HG03066 (cell line): Measurements from ENCODE around the gene STBD1.
"Not testable (repeated sequence)": the region's sequence is repeated elsewhere in the genome, so short reads cannot be mapped to it uniquely, and the experiment has no call there.

Experiments
- ATAC-seq: cut with Tn5 transposase; IDR thresholded peaks from one replicate; pipeline ENCODE4 v1.9.1; 2021; ENCODE audit warnings: low read depth; ENCODE audit not compliant: unreplicated experiment

Gene STBD1

GRCh38 chr4:76305971-76306881 is at the start of gene STBD1:
TSS of gene STBD1 (plus strand) at chr4:76306733. CDS start at chr4:76306770, 37 bp downstream.
- no peak for ATAC-seq

DNA sequence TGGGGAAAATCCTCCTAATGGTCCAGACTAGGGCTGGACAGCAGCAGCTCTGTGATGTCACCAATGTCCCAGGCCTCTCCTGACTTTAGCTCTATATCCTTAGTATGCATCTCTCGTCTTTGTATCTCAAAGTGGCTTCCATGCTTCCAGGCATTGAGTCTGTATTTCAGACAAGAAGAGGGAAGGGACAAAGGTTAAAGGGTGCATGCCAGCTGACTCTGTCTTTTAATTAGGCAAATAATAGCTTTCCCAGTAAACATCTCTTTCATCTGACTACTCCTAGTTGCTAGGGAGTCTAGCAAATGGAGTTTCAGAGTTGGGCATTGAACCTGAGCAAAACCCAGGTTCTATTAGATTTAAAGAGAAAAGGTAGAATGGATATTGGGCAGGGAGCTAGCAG is 49.6 kb upstream of the STBD1 start:
- ATAC-seq, result no peak

GRCh38 chr4:76257824-76258223 is 48.7 kb upstream of the STBD1 start:
- no peak for ATAC-seq

- ATAC-seq, result no peak
These were observed 46.0 kb upstream of the STBD1 start for GRCh38 chr4:76260571-76260970.

- ATAC-seq, result no peak
These were observed 40.8 kb upstream of the STBD1 start for GRCh38 chr4:76265631-76266218.

DNA sequence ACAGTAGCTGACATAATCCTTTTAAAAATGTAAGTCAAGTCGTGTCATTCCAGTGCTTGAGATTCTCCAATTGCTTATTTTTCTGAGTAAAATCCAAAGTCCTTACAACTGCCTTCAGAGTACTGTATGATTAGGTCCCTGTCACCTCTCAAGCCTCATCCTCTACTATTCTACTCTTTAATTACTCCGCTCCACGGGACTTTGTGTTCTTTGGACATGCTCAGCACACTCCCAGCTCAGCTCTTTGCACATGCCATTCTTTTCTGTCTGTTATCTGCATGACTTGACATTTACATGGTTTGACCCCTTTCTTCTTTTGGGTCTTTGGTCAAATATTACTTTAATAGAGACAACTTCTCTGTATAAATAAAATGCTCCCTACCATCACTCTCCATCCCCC is 39.9 kb upstream of the STBD1 start:
- ATAC-seq, result no peak

DNA sequence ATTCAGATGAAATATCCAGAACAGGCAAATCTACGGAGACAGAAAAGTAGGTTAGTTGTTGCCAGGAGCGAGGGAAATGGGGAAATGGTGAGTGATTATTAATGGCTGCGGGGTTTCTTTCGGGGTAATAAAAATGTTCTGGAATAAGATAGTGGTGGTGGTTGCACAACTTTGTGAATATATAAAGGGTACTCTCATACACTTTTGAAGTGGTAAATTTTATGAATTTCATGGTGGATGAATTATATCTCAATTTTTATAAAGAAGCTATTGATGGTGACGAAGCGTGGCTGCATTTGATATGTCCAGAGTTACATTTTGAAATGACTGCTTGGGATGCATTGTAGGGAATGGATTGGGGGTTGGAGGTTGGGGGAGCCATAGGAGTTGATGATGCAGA is 38.7 kb upstream of the STBD1 start:
- no peak for ATAC-seq

DNA sequence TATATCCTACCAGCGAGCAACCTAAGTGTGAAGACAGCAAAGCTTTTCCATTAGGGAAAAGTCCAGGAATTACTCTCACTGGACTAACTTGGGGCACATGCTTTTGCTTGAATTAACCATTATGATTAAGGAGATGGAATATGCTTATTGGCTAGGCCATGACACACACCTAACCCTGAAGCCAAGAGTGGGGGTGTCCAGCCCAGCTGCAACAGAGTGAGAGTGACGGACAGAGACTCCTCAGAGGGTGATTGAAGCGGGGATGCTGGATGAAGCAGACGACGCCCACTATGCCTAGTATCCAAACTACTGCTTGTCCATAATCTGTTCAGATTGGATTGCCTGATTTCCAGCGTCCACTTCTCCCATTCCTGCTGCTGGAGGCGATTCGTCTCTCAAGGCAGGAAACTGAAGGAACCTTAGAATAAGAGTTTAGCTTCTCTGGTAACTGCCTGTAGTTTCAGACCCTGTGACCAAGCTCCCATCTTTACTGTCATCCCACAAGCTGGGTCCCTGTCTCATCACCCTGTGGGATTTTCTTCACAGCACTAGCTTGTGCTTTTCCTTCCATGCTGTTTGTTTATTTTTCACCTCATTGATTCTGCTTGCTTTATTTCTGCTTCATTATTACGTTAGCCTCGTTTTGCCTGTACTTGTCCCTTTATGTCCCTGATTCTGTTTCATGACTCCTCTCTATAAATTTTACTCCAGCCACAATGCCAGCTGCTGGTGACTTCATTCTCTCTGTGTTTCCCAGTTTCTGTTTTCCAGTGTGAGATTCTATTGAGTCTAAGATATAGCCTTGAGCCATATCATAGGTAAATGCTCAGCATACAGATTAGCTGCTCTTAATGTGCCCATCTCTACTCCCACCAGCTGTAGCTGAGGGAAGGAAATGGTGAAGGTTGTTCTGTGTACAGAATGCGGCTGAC is 36.0 kb upstream of the STBD1 start:
- no peak for ATAC-seq

DNA sequence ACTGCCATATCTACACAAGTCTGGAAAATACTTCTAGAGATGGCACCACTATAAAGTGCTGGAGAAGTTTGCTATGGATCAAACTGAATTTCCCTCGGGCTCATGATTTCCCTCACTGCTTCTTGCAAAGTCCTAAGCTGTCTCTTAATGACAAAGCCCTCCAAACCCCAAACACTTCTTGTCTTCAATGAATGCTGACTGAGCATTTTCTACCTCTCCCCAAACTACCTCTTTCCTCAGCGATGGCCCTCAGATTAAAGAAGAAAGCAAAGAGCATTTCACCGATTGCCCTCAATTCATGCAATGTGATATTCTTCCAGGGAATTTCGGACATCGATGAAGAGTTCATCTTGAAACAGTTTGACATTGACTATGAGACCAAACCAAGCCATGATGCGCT is 35.3 kb upstream of the STBD1 start:
- no peak for ATAC-seq

GRCh38 chr4:76272073-76272472 is 34.5 kb upstream of the STBD1 start:
- ATAC-seq, result no peak

- ATAC-seq, result no peak
These were observed 34.0 kb upstream of the STBD1 start for GRCh38 chr4:76272582-76272981.

GRCh38 chr4:76272999-76273398 is 33.5 kb upstream of the STBD1 start:
- no peak for ATAC-seq

DNA sequence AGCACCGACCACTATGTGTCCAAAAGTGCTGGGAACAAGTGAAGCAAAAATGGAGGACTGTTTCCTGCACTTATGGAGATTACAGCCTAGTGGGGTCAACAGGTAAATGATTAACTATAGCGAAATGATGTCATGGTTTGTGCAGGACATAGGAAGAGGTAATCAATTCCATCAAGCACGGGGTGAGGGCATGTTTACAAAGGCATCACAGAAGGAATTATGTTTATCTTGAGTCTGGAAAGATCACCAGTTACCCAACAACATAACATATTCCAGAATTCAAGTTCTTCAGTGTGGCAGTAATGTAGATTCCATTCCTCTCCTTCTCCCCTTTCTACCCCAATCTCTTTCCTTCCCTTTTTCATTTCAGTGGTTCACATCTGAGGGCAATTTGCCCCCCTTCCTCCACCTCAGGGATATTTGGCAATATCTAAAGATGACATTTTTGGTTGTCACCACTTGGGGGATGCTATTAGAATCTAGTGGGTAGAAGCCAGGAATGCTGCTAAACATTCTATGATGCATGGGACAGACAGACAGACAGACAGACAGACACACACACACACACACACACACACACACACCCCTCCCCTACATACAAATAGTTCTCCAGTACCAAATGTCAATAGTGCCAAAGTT is 30.9 kb upstream of the STBD1 start:
- ATAC-seq, result no peak

- no peak for ATAC-seq
These were observed 29.7 kb upstream of the STBD1 start for GRCh38 chr4:76276813-76277212.

GRCh38 chr4:76277667-76278066 is 28.9 kb upstream of the STBD1 start:
- no peak for ATAC-seq

DNA sequence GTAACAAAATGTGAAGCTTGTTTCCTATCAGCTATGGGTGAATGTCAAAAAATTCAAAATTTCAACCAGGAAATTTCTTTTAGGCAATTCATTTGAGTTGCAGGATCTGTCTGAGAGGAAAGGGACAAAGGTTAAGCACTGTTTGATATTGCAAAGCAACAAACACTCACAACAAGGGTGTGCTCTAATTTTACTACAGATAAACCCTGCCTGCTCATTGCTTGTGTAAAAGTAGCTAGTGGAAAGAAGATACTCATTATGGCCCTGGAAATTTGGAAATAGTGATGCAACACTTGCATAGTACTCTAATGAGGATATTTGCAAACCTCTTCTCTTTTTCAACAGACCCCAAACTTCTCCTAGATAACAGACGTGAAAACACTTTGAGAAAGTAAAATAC is 27.9 kb upstream of the STBD1 start:
- no peak for ATAC-seq

DNA sequence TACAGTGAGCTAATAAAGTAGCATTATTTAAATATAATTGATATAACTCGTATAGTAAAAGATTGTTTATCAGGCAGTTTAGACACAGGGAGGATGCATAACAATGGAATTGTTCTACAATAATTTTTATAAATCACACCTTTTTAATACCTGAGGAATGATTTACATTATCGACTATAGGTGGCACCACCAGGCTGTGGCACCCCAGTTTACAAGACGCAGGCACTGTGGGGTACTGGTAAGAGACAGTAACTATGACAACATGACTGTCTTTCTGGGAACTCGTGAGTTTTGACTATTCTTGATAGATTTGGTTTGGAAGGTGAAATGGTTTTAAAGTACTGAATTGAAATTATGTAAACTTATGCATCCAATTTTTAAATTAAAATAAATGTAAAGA is 27.1 kb upstream of the STBD1 start:
- ATAC-seq, result no peak

DNA sequence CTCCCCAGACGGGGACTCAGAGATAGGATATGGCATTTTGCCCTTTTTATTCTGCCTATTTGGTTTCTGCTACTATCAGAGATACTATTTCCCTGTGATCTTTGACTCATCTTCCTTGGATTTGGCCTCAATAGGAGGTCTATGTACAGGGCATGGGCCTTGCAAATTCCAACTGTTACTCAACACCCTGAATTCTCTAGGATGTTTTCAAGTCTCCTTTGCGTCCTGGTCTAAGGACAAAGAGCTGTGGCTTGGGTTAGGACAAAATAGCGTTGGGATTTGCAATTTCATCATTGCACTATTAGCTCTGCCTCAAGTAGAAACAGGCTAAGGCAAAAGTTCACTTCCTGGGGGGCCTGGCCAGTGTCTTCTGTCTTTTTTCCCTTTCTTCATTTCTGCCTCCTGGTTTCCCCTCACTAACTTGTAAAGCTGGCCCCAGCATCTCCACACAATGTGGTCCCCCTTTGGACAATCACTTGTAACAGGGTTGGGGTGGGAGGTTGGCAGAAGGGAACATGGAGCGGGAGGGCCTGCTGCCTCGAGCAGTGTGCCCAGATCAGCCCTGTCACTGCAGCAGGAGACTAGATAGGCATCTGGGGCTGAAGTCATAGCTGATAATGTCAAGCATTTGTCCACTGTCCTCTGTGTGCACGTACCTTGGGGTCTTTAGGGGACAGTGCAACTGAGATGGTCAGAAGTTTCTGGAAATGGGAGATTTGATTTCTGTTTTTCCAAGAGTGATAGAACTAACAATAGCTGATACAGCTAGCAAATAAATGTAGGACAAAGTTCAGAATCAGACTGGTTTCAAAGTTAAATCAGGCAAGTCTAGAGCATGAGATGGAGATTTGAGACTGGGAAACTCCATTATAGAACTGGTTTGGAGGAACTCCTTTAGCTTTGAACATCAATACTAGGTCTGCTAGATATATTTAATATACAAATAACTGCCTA is 25.8 kb upstream of the STBD1 start:
- no peak for ATAC-seq

DNA sequence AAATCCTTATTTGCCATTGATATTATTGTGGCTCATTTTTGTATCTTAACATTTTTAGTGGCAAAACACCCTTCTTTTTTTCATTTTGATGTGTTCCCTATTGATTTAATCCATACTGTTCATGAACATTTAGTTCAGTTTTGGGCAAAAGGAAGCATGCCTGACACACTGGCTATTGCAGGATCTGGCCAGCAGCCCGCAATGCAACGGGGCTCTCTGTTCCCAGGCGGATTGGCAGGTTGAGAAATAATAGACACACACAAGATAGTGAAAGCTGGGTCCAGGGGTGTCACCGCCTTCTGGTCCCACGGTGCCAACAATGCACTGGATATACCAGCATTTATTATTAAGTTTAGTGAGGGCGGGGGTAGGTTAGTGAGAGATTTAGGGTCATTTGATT is 24.9 kb upstream of the STBD1 start:
- ATAC-seq, result not testable (repeated sequence)
